Activated T-cell treated with anti-CD3 and anti-CD28 coated beads, Interleukin-2, amount 50 U/mL, for 1 hour (primary cell): ENCODE results near the gene DLG2.
"Not testable (repeated sequence)": the region's sequence is repeated elsewhere in the genome, so short reads cannot be mapped to it uniquely, and the experiment has no call there.

Experiments
- DNase-seq: peaks from one replicate; pipeline ENCODE4 v3.0.0-alpha.2; 2020

Gene DLG2

DNA sequence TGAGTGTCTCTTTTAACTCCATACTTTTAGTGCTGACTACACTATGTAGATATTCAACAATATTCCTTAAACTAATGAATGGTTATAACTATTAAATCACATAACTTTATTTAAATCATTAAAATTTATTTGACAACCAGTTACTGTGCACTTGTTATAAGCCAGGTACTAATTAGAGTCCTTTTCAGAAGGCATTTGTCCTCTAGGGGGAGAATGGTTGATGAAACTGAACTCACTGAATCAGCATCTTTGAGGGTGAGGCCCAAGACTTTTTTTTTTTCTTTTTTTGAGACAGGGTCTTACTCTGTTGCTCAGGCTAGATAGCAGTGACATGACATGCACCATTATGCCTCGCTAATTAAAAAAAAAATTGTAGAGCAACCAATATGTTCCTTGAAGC is 1825.3 kb downstream of the DLG2 start:
- no peak for DNase-seq

GRCh38 chr11:83793310-83793709 is 1833.8 kb downstream of the DLG2 start:
- DNase-seq, result no peak

- DNase-seq, result no peak
Observed at GRCh38 chr11:83791557-83791956, 1835.6 kb downstream of the DLG2 start.

- no peak for DNase-seq
Observed at GRCh38 chr11:83785942-83786341, 1841.2 kb downstream of the DLG2 start.

GRCh38 chr11:83784419-83784818 is 1842.7 kb downstream of the DLG2 start:
- no peak for DNase-seq

DNA sequence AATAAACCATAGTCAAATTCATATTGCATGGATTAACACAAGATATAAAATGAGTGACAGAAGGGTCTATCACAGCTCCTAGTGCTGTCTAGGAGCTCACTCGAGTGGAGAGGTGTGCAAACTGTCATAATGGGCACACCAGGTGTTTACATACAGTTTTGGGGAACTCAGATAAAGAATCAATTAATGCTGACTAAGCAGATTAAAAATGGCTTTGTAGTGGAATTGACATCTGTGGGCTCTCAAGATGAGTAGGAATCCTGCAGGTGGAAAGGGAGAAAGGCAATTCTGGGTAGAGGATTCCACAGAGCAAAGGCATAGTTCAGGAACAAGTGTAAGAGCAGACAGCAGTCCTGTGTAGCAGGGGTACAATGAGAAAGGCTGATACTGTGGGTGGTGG is 1844.8 kb downstream of the DLG2 start:
- no peak for DNase-seq

- no peak for DNase-seq
Observed at GRCh38 chr11:83779876-83780275, 1847.3 kb downstream of the DLG2 start.

DNA sequence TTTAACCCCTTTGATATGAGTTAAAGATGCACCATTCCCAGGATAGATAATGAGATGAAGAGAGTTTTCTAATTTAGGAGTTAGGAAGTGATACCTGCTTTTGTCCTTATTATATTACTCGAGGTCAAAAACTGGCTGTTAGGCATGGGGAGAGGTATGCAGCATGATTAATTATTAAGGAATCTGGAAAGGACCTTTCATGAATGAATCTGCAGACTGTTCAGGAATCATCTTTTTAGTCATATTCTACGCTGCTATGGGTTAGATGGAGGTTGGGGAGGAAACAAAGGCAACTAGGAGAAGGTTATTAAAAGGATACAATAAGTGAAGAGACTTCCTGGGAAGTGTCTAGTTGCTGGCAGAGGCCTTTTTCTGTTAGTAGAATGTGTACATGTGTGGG is 1848.5 kb downstream of the DLG2 start:
- DNase-seq, result no peak

DNA sequence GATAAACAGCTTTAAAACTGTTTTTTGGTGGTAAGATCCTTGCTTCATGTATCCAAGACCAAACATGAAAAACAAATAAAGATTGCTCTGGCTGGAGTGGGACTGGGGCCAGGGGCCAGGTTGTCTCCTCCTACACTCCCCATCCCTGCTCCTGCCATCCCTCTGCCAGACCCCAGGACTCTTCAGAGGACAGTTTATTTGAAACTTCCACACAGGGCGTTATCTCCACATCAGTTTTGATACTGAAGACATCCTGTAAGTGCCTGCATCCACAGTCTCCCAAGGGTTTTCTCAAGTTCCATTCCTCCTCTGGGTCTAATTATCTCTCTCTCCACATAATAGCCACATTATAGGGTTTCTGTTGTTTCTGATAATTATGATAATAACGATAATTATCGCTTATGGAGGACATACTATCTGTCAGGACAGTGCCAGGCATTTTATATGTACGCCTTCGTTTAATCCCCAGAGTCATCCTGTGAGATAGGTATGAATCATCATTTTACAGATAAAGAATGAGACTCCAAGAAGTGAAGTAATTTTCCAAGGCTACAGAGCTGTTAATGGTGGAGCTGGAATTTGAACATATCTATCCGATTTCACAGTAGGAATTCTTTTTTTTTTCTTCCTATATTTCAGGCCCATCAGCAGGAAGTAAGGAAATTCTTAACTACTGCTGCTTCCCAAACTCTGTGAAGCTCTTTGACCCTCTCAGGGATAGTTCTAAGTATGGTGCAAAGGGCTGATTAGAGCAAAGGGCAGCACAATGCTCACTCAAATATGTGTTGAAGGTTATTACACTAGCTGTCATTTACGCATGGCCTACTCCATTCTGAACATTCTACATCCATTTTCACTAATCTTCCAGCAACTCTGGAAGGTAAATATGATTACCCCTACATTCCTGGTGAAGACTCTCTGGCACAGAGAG is 1852.9 kb downstream of the DLG2 start:
- no peak for DNase-seq

GRCh38 chr11:83768489-83768888 is 1858.7 kb downstream of the DLG2 start:
- no peak for DNase-seq

- DNase-seq, result no peak
Observed at GRCh38 chr11:83766932-83767331, 1860.2 kb downstream of the DLG2 start.

DNA sequence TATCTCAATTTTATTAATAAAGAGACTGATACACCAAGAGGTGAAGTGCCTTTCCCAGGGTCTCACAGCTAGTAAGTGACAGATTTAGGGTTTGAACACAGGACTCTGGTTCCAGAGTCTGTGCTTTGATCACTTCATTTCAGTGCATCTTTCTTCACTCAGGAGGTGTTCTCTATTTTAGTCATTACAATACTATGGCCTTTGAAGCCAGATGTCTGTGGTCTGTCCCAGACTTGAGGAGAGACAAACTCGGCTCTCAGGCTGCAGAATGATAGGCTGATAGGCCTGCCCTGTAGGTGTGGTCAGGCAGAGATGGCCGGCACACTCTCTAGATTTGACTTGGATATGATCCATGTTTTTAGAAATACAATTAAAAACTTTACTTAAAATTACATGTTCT is 1862.5 kb downstream of the DLG2 start:
- no peak for DNase-seq

DNA sequence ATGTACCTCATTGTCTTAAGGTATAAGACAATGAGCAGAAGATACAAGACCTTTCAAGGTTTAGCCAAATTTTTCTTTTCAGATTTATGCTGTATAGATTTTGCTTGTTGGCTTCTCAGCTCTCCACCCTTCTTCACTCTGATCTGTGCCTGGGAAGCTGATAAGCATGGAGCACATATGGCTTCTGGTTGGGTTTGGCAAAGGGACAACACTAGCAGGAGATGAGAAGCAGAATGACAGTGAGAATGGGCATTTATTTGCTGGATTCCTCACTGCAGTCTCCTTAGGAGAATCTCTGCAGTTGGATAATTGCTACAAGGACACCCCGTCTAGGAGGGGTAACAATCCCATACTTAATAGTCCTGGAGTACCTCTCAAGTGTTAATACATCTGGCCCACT is 1866.2 kb downstream of the DLG2 start:
- DNase-seq, result no peak

GRCh38 chr11:83759148-83759547 is 1868.0 kb downstream of the DLG2 start:
- no peak for DNase-seq

DNA sequence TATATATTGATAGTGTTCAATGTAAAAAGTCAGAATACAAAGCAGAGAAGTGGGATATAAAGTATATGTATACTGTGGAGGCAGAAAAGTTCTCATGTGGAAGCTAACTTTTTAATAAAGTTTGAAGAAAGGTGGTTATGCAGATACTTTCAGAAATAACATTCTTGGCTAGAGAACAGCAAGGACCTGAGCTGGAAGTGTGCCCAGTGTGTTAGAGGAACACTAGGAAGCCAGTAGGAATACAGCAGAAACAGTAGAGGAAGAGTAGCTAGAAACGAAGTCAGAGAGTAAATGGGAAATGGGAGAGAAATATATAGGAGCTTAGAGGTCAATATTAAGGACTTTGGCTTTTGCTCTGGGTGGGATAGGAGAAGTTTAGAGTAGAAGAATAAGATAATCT is 1876.1 kb downstream of the DLG2 start:
- DNase-seq, result no peak

GRCh38 chr11:83746921-83747585 is 1880.1 kb downstream of the DLG2 start:
- DNase-seq, result no peak

GRCh38 chr11:83744620-83745192 is 1882.4 kb downstream of the DLG2 start:
- no peak for DNase-seq

GRCh38 chr11:83736684-83737083 is 1890.5 kb downstream of the DLG2 start:
- no peak for DNase-seq

DNA sequence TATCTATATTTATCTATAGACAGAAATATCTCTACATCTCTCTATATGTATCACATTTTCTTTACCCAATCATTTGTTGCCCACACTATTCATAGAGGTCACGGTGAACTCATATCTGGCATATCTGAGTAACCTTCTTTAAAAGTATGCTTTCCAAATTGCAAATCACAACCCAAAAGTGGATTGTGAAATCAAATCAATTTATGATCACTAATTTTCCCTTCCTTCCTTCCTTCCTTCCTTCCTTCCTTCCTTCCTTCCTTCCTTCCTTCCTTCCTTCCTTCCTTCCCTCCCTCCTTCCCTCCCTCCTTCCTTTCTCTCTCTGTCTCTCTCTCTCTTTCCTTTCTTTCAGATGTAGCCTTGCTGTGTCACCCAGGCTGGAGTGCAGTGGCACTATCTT is 1893.0 kb downstream of the DLG2 start:
- DNase-seq, result no peak

- DNase-seq, result not testable (repeated sequence)
Observed at GRCh38 chr11:83731288-83731687, 1895.9 kb downstream of the DLG2 start.

GRCh38 chr11:83728281-83728680 is 1898.9 kb downstream of the DLG2 start:
- no peak for DNase-seq

DNA sequence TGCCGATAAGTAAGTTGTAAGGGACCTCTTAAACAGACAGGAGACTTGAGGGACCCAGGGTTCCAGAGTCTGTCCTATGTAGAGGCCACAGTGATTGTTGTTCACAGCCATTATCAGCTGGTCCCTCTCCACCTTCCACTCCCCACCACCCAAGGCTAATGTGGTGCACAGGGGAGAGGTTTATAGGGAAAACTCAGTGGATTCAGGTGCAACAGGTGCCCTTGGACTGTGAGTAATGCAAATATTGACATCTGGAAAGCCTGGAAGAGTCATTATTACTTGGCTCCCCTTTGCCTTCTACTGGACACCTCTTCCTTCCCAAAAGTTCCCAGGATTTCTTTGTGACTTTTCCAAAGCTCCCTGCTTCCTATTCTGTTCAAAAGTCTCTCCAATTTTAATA is 1899.9 kb downstream of the DLG2 start:
- DNase-seq, result no peak

DNA sequence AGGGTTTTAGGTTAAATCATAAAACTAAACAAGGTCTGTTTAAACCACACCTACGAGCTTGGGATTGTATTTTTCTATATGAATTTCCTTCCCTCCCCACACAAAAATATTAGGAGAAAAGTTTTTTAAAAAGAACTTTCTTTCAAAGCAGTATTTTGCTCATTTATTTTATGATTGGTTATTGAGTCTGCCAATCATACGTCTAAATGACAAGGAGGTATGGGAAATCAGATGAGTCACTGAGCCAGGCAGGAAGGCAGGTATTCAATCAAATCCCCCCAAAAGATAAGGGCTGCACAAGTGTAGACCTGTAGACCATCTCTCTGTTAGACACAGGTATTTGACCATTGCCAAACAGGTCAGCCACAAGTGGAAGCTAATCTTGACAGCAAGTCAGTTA is 1900.8 kb downstream of the DLG2 start:
- no peak for DNase-seq

- no peak for DNase-seq
Observed at GRCh38 chr11:83725728-83726127, 1901.4 kb downstream of the DLG2 start.
